Neural progenitor cell (in vitro differentiated cells): Measurements from ENCODE around the gene ANXA11.
"Not testable (repeated sequence)": the region's sequence is repeated elsewhere in the genome, so short reads cannot be mapped to it uniquely, and the experiment has no call there.

Source experiments
- CTCF ChIP-seq: fragments of 200-600 bp; sonication (generic); IDR thresholded peaks from 2 replicates; pipeline ENCODE4 v1.5.1; 2017; ENCODE audit warnings: antibody characterized with exemption, mild to moderate bottlenecking
- EZH2 ChIP-seq: fragments of 200-600 bp; sonication (generic); IDR thresholded peaks from 2 replicates; pipeline ENCODE4 v1.6.1; 2017; ENCODE audit warnings: antibody characterized with exemption, mild to moderate bottlenecking, moderate library complexity

- not testable (repeated sequence) for TF ChIP-seq CTCF, EZH2
These were observed 13.5 kb upstream of the ANXA11 start for GRCh38 chr10:80218878-80219277.
